ENCODE data around the gene AMIGO3. TPM values are rescaled to one million over a fixed set of nuclear protein-coding genes. Genes with fewer than 3 reads are reported as not detected.

Gene AMIGO3
- total RNA-seq, 1 experiment from 2014 or later, result not detected

GRCh38 chr3:49747792-49748480, 28.5 kb upstream of the AMIGO3 start:
- Histone ChIP-seq H3K36me3 (ENCODE audit: control insufficient read depth, insufficient read depth, low read length) (no peaks in the 10 kb centered on the region; the same call in 1 of the 2 replicates), H3K27me3 (replicated peaks; ENCODE audit: control insufficient read depth, insufficient read depth, low read length) (no peaks in the 10 kb centered on the region), H3K9me3 (no peaks in the 10 kb centered on the region), H3K4me3 (ENCODE audit: low read depth, low read length) (no peak overlapping the region), H3K4me1 (peaks cover 20% of the 10 kb centered on the region; the same call in 1 of the 2 replicates)
- intact Hi-C loops (cut with micrococcal nuclease; ENCODE audit: unreplicated experiment), result no loop called here
- no peak overlapping the region for H3K4me3 Mint-ChIP-seq (ENCODE audit: unreplicated experiment)
- POLR2A ChIA-PET, result no interaction called here
- CTCF ChIA-PET, result interaction anchor here (0.5 kb wide), 1 partner anchor 17 kb away, joined by 5 read pairs; no protein-coding TSS in a partner anchor
- no peak for DNase-seq
- H3K9me3 Mint-ChIP-seq (ENCODE audit: unreplicated experiment), result no peaks in the 10 kb centered on the region
- no peak for TF ChIP-seq CTCF (IDR thresholded peaks at IDR 0.05; ENCODE audit: insufficient read depth in 1 of 2, low read depth in 1 of 2, low read length in 1 of 2, severe bottlenecking in 1 of 2, unreplicated experiment in 1 of 2)
- H3K36me3 Mint-ChIP-seq (ENCODE audit: insufficient read depth, unreplicated experiment), result peaks cover 42% of the 10 kb centered on the region
- no peaks in the 10 kb centered on the region for H3K27me3 Mint-ChIP-seq (ENCODE audit: insufficient read depth, unreplicated experiment)
- H3K27ac Mint-ChIP-seq (ENCODE audit: unreplicated experiment), result no peak overlapping the region
- H3K4me1 Mint-ChIP-seq (ENCODE audit: low read depth, unreplicated experiment), result peaks cover 16% of the 10 kb centered on the region
- no TSS peak for BruUV-seq (replicated peaks)

GRCh38 chr3:49745986-49746385, 26.5 kb upstream of the AMIGO3 start:
- Histone ChIP-seq H3K9me3 (no peaks in the 10 kb centered on the region), H3K4me3 (ENCODE audit: low read depth, low read length) (no peak overlapping the region), H3K36me3 (ENCODE audit: control insufficient read depth, insufficient read depth, low read length) (no peaks in the 10 kb centered on the region; the same call in 1 of the 2 replicates), H3K27me3 (replicated peaks; ENCODE audit: control insufficient read depth, insufficient read depth, low read length) (no peaks in the 10 kb centered on the region), H3K4me1 (peaks cover 9% of the 10 kb centered on the region; the same call in 1 of the 2 replicates)
- no peak for DNase-seq
- H3K27ac Mint-ChIP-seq (ENCODE audit: unreplicated experiment), result no peak overlapping the region
- CTCF ChIA-PET, result no interaction called here
- TF ChIP-seq CTCF (IDR thresholded peaks at IDR 0.05; ENCODE audit: insufficient read depth in 1 of 2, low read depth in 1 of 2, low read length in 1 of 2, severe bottlenecking in 1 of 2, unreplicated experiment in 1 of 2), result no peak
- no peaks in the 10 kb centered on the region for H3K27me3 Mint-ChIP-seq (ENCODE audit: insufficient read depth, unreplicated experiment)
- intact Hi-C loops (cut with micrococcal nuclease; ENCODE audit: unreplicated experiment), result no loop called here
- BruUV-seq (replicated peaks), result no TSS peak
- peaks cover 48% of the 10 kb centered on the region for H3K36me3 Mint-ChIP-seq (ENCODE audit: insufficient read depth, unreplicated experiment)
- POLR2A ChIA-PET, result no interaction called here
- no peaks in the 10 kb centered on the region for H3K9me3 Mint-ChIP-seq (ENCODE audit: unreplicated experiment)
- no peak overlapping the region for H3K4me3 Mint-ChIP-seq (ENCODE audit: unreplicated experiment)
- H3K4me1 Mint-ChIP-seq (ENCODE audit: low read depth, unreplicated experiment), result peaks cover 14% of the 10 kb centered on the region

- intact Hi-C loops (cut with micrococcal nuclease; ENCODE audit: unreplicated experiment), result no loop called here
- H3K4me1 ChIP-seq, result no peaks in the 10 kb centered on the region
- H3K27me3 ChIP-seq (replicated peaks; ENCODE audit: control insufficient read depth, insufficient read depth, low read length), result no peaks in the 10 kb centered on the region
- CTCF ChIA-PET, result no interaction called here
- H3K36me3 ChIP-seq (ENCODE audit: control insufficient read depth, insufficient read depth, low read length), result peaks cover 1% of the 10 kb centered on the region
- H3K4me3 Mint-ChIP-seq (ENCODE audit: unreplicated experiment), result no peak overlapping the region
- no peaks in the 10 kb centered on the region for H3K9me3 ChIP-seq
- no peaks in the 10 kb centered on the region for H3K27me3 Mint-ChIP-seq (ENCODE audit: insufficient read depth, unreplicated experiment)
- H3K9me3 Mint-ChIP-seq (ENCODE audit: unreplicated experiment), result no peaks in the 10 kb centered on the region
- no TSS peak for BruUV-seq (replicated peaks)
- no peak for TF ChIP-seq CTCF (IDR thresholded peaks at IDR 0.05; ENCODE audit: insufficient read depth in 1 of 2, low read depth in 1 of 2, low read length in 1 of 2, severe bottlenecking in 1 of 2, unreplicated experiment in 1 of 2)
- no peak overlapping the region for H3K4me3 ChIP-seq (ENCODE audit: low read depth, low read length)
- POLR2A ChIA-PET, result no interaction called here
- no peak overlapping the region for H3K27ac Mint-ChIP-seq (ENCODE audit: unreplicated experiment)
- DNase-seq, result no peak
- H3K36me3 Mint-ChIP-seq (ENCODE audit: insufficient read depth, unreplicated experiment), result peaks cover 60% of the 10 kb centered on the region
- H3K4me1 Mint-ChIP-seq (ENCODE audit: low read depth, unreplicated experiment), result no peaks in the 10 kb centered on the region
Observed at GRCh38 chr3:49740427-49740826, 20.9 kb upstream of the AMIGO3 start.

Measured in Caco-2 (cell line).